HUDEP-2 (cell line): Measurements from ENCODE around the gene ZNF281.
A peak's percentile ranks its signal among the peaks of the same experiment; 100 is the strongest.

Source experiments
- DNase-seq, 76 experiments: peaks; one replicate each; lab custom pipeline; 2025; ENCODE audit not compliant: unreplicated experiment in 76 of 76; lab: John Stamatoyannopoulos, UW

Gene ZNF281

DNA sequence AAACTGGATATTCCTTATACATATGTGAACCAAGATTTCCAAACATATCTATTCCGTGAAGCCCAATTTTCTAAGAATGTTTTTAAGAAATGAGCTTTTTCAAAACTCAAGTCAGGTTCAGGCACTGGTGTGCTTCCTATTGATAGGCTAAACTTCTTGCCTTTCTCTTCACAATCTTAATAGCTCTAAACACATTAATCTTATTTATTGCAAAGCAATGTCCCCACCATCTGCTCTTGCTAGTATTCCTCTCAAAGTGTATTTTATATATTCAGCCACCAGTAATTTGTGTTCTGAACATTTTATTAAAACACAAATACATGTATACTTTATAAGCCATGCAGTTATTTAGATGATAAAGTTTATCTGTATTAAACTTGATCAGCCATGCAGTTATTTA lies 11.5 kb downstream of the ZNF281 start:
- no peak for DNase-seq

DNA sequence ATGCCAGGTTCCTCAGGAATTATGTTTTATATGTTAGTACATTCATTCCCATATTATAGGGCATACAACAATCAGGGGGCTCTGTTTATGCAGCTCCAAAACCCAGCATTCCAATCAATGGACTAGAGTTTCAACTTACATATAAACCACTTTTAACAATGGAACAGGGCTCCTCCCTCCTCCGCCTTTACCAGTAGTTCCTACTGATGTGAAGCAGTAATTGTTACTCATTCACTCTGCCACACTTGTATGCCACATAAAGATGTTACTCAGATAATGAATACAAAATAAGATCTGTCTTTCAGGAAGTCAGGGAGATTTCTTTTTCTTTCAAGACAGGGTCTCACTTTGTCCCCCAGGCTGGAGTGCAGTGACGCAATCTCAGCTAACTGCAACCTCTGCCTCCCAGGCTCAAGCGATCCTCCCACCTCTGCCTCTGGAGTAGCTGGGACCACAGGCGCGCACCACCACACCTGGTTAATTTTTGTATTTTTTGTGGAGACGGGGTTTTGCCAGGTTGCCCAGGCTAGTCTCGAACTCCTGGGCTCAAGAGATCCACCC lies 17.1 kb downstream of the ZNF281 start:
- DNase-seq, result no peak

DNA sequence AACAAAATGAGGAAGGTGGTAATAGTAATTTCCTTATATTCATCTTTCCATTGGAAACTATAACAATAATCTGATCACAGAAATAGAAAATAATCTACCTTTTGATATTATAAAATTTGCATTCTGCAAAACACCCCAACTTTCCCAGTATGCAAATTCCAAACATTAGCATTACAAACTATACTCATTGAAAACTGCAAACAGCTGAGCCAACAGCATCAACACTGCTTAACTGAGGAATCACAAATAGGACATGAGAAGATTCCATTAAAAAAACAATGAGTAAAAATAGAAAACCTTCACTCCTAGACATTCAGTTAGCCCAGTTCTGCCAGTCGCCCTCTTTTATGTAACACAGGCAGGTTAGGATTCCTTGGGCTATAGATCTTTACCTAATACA lies 18.1 kb downstream of the ZNF281 start:
- no peak for DNase-seq

DNA sequence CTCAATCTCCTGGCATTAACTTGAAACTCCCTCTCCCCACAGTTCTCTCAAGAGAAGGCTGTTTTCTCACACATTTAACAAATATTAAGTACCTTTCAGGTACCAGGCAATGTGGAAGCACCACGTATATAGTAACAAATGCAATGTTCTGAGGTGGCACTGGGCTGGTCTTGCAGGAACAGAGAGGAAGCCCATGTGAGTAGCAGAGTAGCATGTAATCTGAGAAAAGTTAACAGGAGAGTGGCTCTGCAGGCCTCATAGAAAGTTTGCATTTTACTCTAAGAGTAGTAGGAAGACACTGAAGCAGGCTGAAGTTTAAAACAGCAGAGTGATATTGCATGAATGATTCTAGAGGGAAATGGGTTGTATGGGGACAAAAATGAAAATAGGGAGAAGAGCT lies 21.0 kb downstream of the ZNF281 start:
- no peak for DNase-seq

DNA sequence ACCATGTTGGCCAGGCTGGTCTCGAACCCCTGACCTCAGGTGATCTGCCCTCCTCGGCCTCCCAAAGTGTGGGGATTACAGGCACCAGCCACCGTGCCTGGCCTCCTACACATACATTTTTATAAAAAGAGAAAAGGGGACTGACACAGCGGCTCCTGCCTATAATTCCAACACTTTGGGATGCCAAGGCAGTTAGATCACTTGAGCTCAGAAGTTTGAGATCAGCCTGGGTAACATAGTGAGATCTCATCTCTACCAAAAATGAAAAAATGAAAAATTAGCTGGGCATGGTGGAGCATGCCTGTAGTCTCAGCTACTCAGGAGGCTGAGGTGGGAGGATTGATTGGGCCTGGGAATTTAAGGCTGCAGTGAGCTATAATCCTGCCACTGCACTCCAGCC lies 23.4 kb downstream of the ZNF281 start:
- DNase-seq, result no peak

DNA sequence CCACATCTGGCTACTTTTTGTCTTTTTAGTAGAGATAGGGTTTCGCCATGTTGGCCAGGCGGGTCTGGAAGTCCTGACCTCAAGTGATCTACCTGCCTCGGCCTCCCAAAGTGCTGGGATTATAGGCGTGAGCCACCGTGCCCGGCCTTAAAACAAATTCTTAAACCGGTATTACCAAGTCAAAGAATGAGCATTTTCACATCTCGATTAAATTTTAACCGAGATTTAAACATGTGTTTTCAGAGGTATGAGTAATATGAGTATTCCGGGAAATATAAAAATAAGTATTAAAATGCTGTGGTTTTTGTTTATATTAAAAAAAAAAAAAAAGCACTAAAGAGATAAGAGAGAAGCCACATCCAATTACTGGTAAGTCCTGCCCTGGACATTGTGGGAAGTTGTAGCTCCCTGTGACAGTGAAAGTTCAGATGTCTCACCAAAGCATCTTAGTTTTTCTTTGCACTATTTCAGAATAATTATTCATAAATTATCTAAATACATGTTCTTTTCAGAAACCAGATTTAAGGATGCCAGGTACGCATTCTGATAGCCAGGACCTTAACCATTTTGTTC lies 24.9 kb downstream of the ZNF281 start:
- no peak for DNase-seq

DNA sequence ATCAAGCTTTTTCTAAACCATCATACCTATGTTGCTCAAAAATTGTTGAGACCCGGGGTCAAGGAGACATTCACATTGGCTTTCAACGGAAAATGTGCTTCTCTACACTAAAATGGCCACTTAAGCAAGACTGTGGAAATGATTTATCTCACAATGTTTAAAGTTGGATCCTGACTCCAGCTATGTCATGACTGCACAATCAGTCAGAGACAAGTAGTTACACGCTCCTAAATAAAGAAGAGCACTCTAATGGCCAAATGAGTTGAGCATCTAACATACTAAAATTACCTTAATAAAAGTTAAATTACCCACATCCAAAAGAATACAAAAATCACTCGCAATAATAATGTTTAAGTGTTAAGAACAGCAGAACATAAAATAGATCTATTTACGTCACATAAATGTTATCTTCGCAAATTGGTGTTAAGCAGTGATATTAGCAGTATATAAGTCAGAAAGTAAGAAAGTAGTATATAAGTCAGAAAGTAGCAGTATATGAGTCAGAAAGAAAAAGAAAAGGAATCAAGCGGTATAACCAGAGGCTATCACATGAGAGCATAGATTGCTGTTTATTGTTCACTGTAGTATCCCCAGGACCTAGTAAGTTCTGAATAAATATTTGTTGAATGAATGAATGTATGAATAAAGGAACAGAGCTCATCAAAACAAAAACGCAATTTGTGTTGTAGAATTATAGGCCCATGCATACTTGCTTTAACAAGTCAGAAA lies 28.4 kb downstream of the ZNF281 start:
- no peak for DNase-seq

DNA sequence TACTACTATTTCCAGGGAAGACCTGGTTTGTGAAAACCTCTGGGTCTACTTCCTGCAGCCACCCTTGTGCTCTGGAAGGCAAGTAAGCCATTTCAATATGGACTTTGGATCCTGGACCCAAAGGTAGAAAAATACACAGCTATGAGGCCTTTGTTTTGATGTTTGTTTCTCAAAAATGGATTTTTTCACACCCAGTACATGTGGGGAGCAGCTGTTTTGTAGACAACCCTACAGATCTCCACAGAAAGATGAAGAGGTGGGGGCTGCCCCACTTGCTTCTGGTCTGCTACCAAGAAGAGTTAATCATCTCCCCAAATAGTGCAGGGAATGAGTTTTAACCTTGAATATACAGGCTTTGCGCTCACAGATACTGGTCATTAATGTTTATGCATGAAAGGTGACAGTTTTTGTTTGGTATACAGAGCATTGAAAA lies 29.2 kb downstream of the ZNF281 start:
- DNase-seq, result no peak

DNA sequence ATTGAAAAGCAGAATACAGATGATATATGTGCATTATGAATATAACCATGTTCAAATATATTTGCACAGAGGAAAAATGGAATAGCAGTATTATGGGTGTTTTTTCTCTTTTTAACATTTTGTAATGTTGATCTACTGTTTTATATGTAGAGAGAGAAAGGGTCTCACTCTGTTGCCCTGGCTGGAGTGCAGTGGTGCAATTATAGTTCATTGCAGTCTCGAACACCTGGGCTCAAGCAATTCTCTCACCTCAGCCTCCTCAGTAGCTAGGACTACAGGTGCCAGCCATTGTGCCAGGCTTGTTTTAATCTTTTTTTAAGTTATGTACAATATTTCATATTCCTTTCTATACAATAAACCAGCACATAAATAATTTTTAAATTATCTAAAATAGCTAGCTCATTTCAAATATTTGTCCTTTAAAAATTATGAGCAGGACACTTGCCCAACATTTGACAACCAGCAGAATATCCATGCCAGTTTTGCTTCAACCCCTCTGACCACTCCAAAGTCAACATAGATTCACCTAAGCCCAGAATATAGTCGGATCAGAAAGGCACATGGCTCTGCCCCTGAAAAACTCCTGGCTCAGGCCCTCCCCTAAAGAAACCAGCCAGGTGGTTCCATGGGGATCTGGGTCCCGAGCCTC lies 29.8 kb downstream of the ZNF281 start:
- no peak for DNase-seq

DNA sequence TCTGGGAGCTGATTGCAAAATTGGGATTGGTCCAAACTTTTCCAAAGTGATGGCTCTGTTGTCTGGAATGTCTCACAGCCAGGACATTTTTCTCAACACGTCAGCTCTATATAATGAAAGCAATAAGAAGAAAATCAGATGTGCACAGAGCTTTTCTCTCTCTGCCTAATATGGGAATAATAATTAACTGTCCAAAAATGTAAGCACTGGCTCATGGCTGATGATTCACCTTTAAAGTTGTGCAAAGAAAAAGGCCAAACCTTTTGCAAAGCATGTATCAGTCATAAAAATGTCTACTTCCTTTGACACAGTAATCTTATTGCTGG lies 30.4 kb downstream of the ZNF281 start:
- DNase-seq, result no peak

DNA sequence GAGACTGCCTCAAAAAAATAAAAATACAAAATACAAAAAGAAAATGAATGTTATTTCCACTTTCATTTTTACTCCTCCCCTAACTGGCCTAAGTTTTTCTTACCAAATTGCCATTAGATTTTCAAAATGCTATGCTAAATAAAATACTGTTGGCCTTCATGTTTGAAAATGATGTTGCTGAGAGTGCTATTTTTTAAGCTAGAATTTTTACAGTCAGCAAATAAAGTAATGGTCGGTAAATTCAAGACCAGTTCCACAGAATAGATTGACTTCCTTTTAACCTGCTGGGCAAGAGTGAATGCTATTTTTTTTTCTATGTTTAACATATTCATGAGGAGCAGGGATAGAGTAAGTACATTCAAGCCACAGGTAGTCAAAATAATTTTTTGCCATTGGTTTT lies 31.7 kb downstream of the ZNF281 start:
- DNase-seq, result no peak

DNA sequence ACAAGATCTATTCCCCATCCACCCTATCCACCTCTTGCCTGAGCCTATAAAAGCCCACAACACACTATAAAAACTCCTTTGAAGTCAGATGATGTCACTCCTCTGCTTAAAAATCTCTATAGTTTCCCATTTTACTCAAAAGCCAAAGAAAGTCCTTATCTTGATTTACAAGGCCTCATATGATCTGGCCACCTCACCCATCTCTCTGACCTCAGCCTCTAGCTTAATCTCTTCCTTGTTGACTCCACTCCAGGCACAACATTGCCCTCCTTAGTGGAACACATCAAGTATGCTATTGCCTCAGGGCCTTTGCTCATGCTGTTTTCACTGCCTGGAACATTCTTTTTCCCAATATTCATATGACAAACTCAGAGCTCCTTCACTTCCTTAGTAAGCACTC lies 33.3 kb downstream of the ZNF281 start:
- DNase-seq, result peak in 1 of 76 experiments; percentile 10

DNA sequence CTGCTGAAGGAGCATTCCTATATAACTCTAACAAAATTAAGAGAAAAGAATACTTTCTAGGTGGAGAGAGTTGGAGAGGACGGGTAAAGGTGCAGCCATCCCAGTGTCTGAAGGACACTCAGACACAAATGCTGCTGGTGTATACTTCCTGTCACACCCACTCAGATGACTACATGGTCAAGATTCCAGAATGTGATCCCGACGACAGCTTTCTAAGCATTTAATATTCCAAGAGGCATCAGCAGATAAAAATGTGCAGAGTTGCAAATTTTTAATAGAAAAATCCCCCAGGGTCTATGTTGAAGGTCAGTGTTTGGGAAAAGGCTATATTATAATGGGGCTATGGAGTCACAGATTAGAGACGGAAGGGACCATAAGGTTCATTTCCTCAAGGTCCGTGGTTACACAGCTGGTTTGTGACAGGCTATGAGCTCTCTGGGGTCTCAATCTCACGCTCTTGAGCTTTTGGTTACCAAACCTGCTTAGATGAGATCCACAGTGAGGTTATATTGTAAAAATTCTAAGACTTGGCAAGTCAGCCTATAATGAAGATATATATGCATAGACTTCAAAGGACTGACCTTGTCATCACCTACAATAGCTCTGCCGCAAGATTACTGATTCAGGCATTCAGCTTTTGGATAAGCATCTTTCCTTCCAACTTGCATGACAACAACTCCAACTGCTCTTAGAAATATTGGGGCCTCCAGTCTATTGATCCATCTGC lies 35.1 kb downstream of the ZNF281 start:
- no peak for DNase-seq

DNA sequence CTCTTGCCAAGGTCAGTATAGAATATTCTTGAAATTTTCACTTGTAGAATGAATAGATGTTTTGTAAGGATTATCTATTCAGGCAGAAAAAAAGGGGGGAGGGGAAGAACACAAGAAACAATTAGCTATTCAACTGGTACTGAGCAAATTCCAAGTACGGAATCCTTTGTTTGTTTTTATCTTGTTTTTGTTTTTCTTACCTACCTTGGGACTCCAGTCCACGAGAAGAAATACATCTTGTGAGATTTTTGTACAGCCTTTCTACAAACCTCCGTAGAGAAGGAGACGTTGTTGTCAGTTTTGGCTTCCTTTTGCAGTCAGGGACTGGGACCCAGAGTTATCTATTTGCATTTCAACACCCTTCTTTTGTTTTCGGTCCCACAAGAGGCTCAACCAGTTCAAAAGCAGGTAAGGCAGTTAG lies 36.0 kb downstream of the ZNF281 start:
- no peak for DNase-seq

DNA sequence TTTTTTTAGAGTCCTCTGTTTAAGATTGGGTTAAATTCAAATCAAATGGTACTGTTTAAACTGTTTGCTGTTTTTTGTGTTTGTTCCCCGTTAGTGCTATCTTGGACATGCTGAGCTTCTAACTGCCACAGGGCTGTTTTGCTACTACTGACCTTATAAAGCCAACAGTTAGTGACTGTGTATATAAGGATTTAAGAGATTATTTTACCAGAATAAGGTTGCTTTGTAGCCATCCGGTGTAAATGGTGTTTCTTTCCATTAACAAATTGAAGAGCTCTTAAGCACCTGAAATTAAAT lies 37.0 kb downstream of the ZNF281 start:
- no peak for DNase-seq

DNA sequence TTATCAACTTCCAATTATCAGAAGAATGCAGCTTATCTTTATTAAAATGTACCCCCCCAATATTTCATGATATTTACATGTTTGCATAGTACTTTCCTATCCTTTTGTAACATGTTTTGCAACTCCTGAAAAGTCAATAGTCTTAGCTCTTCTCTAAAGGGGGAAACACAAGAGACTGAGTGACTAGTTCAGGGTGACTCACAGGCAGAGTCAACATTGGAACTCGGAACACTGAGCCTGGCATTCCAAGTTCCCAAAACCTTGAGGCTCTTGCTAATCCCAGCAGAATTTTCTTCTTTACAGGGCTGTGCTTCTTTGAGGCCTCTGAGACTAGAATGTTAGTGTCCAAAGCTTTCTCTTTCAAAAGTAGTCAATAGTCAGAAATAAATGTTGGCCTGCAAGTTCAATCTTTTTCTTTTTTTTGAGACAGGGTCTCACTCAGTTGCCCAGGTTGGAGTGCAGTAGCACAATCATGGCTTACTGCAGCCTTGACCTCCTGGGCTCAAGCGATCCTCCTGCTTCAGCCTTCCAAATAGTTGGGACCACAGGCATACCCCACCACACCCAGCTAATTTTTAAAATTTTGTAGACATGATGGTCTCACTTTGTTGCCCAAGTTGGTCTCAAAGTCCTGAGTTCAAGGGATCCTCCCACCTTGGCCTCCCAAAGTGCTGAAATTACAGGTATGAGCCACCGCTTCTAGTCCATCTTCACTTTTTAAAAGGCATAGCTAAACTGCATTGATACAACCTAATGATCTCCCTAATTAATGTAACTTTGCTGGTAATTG lies 37.5 kb downstream of the ZNF281 start:
- no peak for DNase-seq

DNA sequence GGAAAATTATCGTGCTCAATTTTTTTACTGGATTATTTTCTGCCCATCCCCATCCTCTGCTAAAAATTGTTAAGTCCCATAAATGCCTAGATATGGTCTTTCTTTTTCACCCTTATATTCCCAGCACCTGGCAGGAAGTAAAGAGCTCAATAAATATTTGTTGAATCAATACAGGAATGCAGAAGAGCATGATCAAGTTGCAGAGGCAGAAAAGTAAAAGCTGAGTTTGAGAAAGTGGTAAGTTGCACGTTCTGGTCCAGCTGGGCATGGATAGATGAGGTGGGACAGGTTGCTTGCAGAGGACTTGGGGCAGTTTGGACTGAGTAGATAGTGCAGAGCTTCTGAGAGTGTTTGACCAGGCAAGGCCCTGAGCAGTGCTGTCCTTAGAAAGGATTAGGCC lies 40.1 kb downstream of the ZNF281 start:
- no peak for DNase-seq

DNA sequence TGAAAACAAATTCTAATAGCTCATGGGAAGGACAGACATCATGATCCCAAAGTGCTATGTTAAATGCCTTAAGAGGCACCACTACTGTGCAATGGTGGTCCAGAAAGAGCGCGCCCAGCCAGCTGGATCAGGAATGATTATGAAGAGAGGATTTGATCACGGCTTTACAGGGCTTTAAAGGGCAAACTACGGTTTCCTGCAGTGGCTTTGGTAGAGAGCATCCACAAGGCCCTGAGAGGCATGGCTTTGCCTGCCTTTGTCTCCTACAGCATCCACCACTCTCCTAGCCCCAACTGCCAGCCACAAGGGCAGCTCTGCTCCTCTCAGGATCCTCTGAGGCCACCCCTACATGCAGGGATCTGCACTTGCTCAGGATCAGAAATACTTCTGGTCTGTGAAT lies 40.7 kb downstream of the ZNF281 start:
- no peak for DNase-seq

DNA sequence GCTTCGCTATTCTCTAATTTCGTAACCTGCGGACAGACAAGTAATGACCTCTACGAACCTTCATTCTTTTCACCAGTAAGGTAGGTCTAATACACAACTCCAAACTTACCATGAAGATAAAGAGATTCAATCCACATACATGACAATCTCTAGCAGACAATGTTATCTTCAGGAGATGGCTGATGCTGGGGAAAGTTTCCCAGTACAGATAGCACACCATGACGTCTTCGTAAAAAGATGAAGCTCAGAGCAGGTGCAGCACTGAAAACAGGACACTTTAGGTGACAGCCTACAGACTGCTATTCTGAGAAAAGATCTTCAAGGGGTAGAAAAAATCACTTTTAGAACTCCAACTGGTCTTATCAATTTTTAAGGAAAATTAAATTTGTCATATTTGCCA lies 41.3 kb downstream of the ZNF281 start:
- no peak for DNase-seq

DNA sequence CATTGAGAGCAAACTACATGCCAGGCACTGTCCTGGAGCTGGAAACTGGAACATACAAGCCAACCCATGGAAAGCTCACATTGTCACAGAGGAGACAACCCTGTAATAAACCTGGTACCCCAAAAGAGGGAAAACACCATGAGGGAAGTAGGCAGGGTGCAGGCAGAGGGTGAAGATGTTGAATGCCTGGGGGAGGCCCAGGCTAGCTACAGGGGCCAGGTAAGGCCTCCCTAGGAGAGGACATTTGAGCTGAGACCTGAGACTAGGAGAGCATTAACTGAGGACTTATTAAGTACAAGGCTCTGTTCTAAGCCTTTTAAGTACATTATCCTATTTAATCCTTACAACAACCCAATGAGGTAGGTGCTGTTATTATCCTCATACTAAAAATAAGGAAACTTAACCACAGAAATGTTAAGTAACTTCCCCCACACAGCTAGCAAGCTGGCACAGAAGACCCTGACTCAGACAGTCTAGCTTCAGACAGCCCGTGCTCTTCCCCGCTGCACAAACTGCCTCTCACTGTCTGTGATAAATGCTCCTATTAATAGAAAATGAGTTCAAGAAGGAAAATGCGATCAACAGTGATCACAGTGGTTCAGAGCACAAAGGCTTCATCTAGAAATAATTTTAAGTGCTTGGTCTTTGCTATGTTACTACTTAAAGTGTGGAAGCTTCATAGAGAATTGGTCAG lies 41.8 kb downstream of the ZNF281 start:
- DNase-seq, result no peak
